HG03342 (cell line): ENCODE results near the gene CCDC187.

Experiments used
- ATAC-seq: cut with Tn5 transposase; IDR thresholded peaks from one replicate; pipeline ENCODE4 v1.9.1; 2021; ENCODE audit warnings: mild to moderate bottlenecking, moderate library complexity; ENCODE audit not compliant: unreplicated experiment

Gene CCDC187

GRCh38 chr9:136313111-136314055 lies 9.5 kb upstream of the CCDC187 start:
- ATAC-seq, result no peak

- ATAC-seq, result no peak
These were observed 8.5 kb upstream of the CCDC187 start for GRCh38 chr9:136312436-136312835.

- no peak for ATAC-seq
These were observed 8.1 kb upstream of the CCDC187 start for GRCh38 chr9:136312009-136312375.

GRCh38 chr9:136311051-136312008 lies 7.4 kb upstream of the CCDC187 start:
- no peak for ATAC-seq

GRCh38 chr9:136310273-136311030 lies 6.6 kb upstream of the CCDC187 start:
- ATAC-seq, result no peak

- ATAC-seq, result no peak
These were observed 5.9 kb upstream of the CCDC187 start for GRCh38 chr9:136309806-136310220.

- ATAC-seq, result no peak
These were observed 5.4 kb upstream of the CCDC187 start for GRCh38 chr9:136309101-136309801.

- no peak for ATAC-seq
These were observed 4.8 kb upstream of the CCDC187 start for GRCh38 chr9:136308702-136309053.

- ATAC-seq, result no peak
These were observed 4.3 kb upstream of the CCDC187 start for GRCh38 chr9:136308006-136308701.

- ATAC-seq, result no peak
These were observed 3.4 kb upstream of the CCDC187 start for GRCh38 chr9:136307215-136307750.

GRCh38 chr9:136306211-136307208 lies 2.6 kb upstream of the CCDC187 start:
- ATAC-seq, result no peak

GRCh38 chr9:136305804-136306203 lies 1.9 kb upstream of the CCDC187 start:
- no peak for ATAC-seq

GRCh38 chr9:136304981-136305380 lies 1.1 kb upstream of the CCDC187 start:
- no peak for ATAC-seq

GRCh38 chr9:136304456-136304855 lies 562 bp upstream of the CCDC187 start:
- ATAC-seq, result no peak

- no peak for ATAC-seq
These were observed 649 bp downstream of the CCDC187 start for GRCh38 chr9:136303066-136303824.

- ATAC-seq, result no peak
These were observed 1.4 kb downstream of the CCDC187 start for GRCh38 chr9:136302527-136302926.

- ATAC-seq, result no peak
These were observed 3.0 kb downstream of the CCDC187 start for GRCh38 chr9:136300866-136301265.
